Heart right ventricle (tissue), 16 donors: ENCODE measurements around the gene PDE4D. TPM values are rescaled to one million over a fixed set of nuclear protein-coding genes. Genes with fewer than 3 reads are reported as not detected.
A peak's percentile ranks its signal among the peaks of the same experiment; 100 is the strongest.

Experiments used
- ATAC-seq, 8 donors: fragments of 200-7000 bp; cut with Tn5 transposase; one replicate each; pipeline ENCODE4 v1.9.1; 2020; ENCODE audit warnings: mild to moderate bottlenecking in 8 of 8, moderate library complexity in 8 of 8, moderate number of reproducible peaks in 1 of 8
- DNase-seq, 2 donors: peaks; one replicate each; pipeline ENCODE4 v3.0.0-alpha.2; 2020
- H3K27ac ChIP-seq, 10 donors: fragments of 200-600 bp; sonication (generic) in 2 of 10; one replicate each; pipeline versions ENCODE4 v1.5.0 to v1.8.0; 2020 to 2022; ENCODE audit warnings: mild to moderate bottlenecking in 3 of 10
- H3K27me3 ChIP-seq, 7 donors: fragments of 200-600 bp; one replicate each; pipeline ENCODE4 v1.8.0; 2021 to 2022; ENCODE audit warnings: mild to moderate bottlenecking in 2 of 7
- H3K36me3 ChIP-seq, 9 donors: fragments of 200-600 bp; sonication (generic) in 1 of 9; one replicate each; pipeline versions ENCODE4 v1.5.0 to v1.8.0; 2020 to 2022; ENCODE audit warnings: mild to moderate bottlenecking in 2 of 9
- H3K4me1 ChIP-seq, 9 donors: fragments of 200-600 bp; sonication (generic) in 1 of 9; one replicate each; pipeline versions ENCODE4 v1.5.0 to v1.8.0; 2020 to 2022; ENCODE audit warnings: mild to moderate bottlenecking in 4 of 9
- H3K4me3 ChIP-seq, 10 donors: fragments of 200-600 bp; sonication (generic) in 2 of 10; one replicate each; pipeline versions ENCODE4 v1.5.0 to v1.8.0; 2020 to 2022; ENCODE audit warnings: mild to moderate bottlenecking in 7 of 10, moderate library complexity in 2 of 10
- H3K9me3 ChIP-seq, 11 donors: fragments of 200-600 bp in 10 of 11; sonication (generic) in 2 of 11; one replicate each; pipeline versions ENCODE4 v1.5.0 to v1.8.0; 2013 to 2022; ENCODE audit warnings: mild to moderate bottlenecking in 2 of 11, control low read depth in 1 of 11, moderate library complexity in 1 of 11
- CTCF ChIP-seq, 9 donors: fragments of 200-600 bp; sonication (generic) in 2 of 9; IDR thresholded peaks; one replicate each; pipeline versions ENCODE4 v1.5.0 to v1.8.0; 2021 to 2022; ENCODE audit warnings: antibody characterized with exemption in 9 of 9, mild to moderate bottlenecking in 5 of 9, moderate library complexity in 1 of 9
- WGBS, 2 donors: extraction: QIAGEN DNeasy Blood & Tissue Kit; methylation state at CpG; one replicate each; pipeline ENCODE4 v1.1.7; 2013; ENCODE audit warnings: inconsistent platforms in 1 of 2; 5-methylcytosine and 5-hydroxymethylcytosine counted together
- intact Hi-C, 10 donors: fragments of 100-400 bp; cut with DNase I; formaldehyde crosslinking; loops; one replicate each; pipeline versions ENCODE4 v1.11.1 to v1.14.2; 2022
- polyA plus RNA-seq, 2 donors: library from polyadenylated mRNA; stranded (reverse); fragments of 200-250 nt; gene quantifications; one replicate each; pipeline ENCODE4 v1.2.3, GENCODE V29; 2013
- total RNA-seq, 10 donors: library from RNA; stranded (reverse); fragmentation: NEBNext Ultra II Directional in 3 of 10; extraction: Animal tissue kit (Norgen Biotek cat#: 25700) in 3 of 10; gene quantifications; one replicate each; pipeline versions ENCODE4 v1.2.1 to v1.2.4, GENCODE V29; 2021 to 2023
- donor health status: Arrhythmogenic right ventricular cardiomyopathy.
- donor health status: ischemic (EF 13 %, LVEDD 7.1; RV severe dilation, severe dysfunction).
- donor health status: healthy with polysubstance abuse.
- donor health status: DM: no; HTN: yes; CAD: no.
- donor health status: DM: no; HTN: no; CAD: no.
- donor health status: ischemic (EF 25% LVEDD 6.9; RV normal size, moderate dysfunction).
- donor health status: ischemic (EF 25% LVEDD 5.7; RV mildly dilated, moderate dysfunction).
- donor health status: healthy.
- donor health status: DM: yes; HTN: yes; CAD: no.
- donor health status: Ischemic cardiomyopathy.
- donor health status: ischemic (EF 35%, LVEDD 5.7; RV mildly dilated, moderate dysfunction).
- donor health status: nonischemic (EF 11% LVEDD 7.7; RV severe dilation, severe dysfunction).
- donor health status: DM: yes; HTN: yes; CAD: no.
- donor health status: PGD.
- donor health status: ischemic (EF 29% LVEDD 5.4; RV normal size, mild dysfunction).
- donor health status: nonischemic (EF 23%, LVEDD 6.1; RV moderate dilation, normal function).

The PDE4D gene
- total and polyA plus RNA-seq, 12 donors: 5.8 to 83.2 (median 39.5) TPM

- no peak for DNase-seq
- H3K27me3 ChIP-seq: no peaks in the 10 kb centered on the region
- ATAC-seq: peak in 2 of 8 donors; percentile 22 to 26
- H3K36me3 ChIP-seq: peaks cover 0 to 90% (median 0%) of the 10 kb centered on the region in 9 donors
- H3K9me3 ChIP-seq: no peaks in the 10 kb centered on the region
- H3K27ac ChIP-seq: no peak overlapping the region
- H3K4me1 ChIP-seq: peaks cover 0 to 9% (median 0%) of the 10 kb centered on the region in 9 donors
- no peak for TF ChIP-seq CTCF (IDR thresholded peaks at IDR 0.05)
- H3K4me3 ChIP-seq: no peak overlapping the region
- 58% methylated on average over 4 of the region's 4 CpGs for WGBS, 2 donors
- intact Hi-C loops: no loop called here
These were observed 907.8 kb downstream of the PDE4D start for GRCh38 chr5:58985759-58986158.

GRCh38 chr5:58985311-58985710 lies 908.2 kb downstream of the PDE4D start:
- intact Hi-C loops: no loop called here
- 88 to 91% methylated on average over 4 of the region's 4 CpGs for WGBS, 2 donors
- no peak overlapping the region for H3K27ac ChIP-seq

GRCh38 chr5:58983526-58984452 lies 909.7 kb downstream of the PDE4D start:
- ATAC-seq: peak in 4 of 8 donors; percentile 39 to 62 (median 50)
- no peaks in the 10 kb centered on the region for H3K9me3 ChIP-seq
- intact Hi-C loops: no loop called here
- no peaks in the 10 kb centered on the region for H3K27me3 ChIP-seq
- DNase-seq: no peak
- TF ChIP-seq CTCF (IDR thresholded peaks at IDR 0.05): no peak
- H3K27ac ChIP-seq: no peak overlapping the region
- peaks cover 0 to 19% (median 0%) of the 10 kb centered on the region in 9 donors for H3K4me1 ChIP-seq
- peaks cover 0 to 90% (median 0%) of the 10 kb centered on the region in 9 donors for H3K36me3 ChIP-seq
- H3K4me3 ChIP-seq: no peak overlapping the region

More at GRCh38 chr5:58985311-58985710, 908.2 kb downstream of the PDE4D start:
- TF ChIP-seq CTCF (IDR thresholded peaks at IDR 0.05): no peak
- no peak overlapping the region for H3K4me3 ChIP-seq
- DNase-seq: no peak
- ATAC-seq: no peak
- no peaks in the 10 kb centered on the region for H3K27me3 ChIP-seq
- H3K9me3 ChIP-seq: no peaks in the 10 kb centered on the region
- peaks cover 0 to 90% (median 0%) of the 10 kb centered on the region in 9 donors for H3K36me3 ChIP-seq
- H3K4me1 ChIP-seq: peaks cover 0 to 9% (median 0%) of the 10 kb centered on the region in 9 donors

- Histone ChIP-seq H3K9me3 (no peaks in the 10 kb centered on the region), H3K27ac (no peak overlapping the region), H3K4me1 (peaks cover 0 to 17% (median 0%) of the 10 kb centered on the region in 9 donors), H3K36me3 (peaks cover 0 to 88% (median 0%) of the 10 kb centered on the region in 9 donors), H3K4me3 (no peak overlapping the region), H3K27me3 (no peaks in the 10 kb centered on the region)
- WGBS, 2 donors: 82 to 83% methylated on average over 2 of the region's 2 CpGs
- intact Hi-C loops: no loop called here
- TF ChIP-seq CTCF (IDR thresholded peaks at IDR 0.05): no peak
- no peak for DNase-seq
- no peak for ATAC-seq
These were observed 912.6 kb downstream of the PDE4D start for GRCh38 chr5:58980890-58981289.
